ENCODE results near the gene ARHGEF7. TPM values are rescaled to one million over a fixed set of nuclear protein-coding genes. Genes with fewer than 3 reads are reported as not detected.

ARHGEF7 gene
- total and polyA plus RNA-seq, 2 experiments from 2014 or later: 23.6 to 58.9 TPM

- Mint-ChIP-seq H3K27me3 (ENCODE audit: insufficient read depth, low read depth, poor library complexity) (peaks cover 2% of the 10 kb centered on the region), H3K36me3 (ENCODE audit: low read depth) (peaks cover 64% of the 10 kb centered on the region), H3K27ac (no peak overlapping the region), H3K4me3 (no peak overlapping the region), H3K9me3 (no peaks in the 10 kb centered on the region; the same call in 2 of the 3 replicates), H3K4me1 (no peaks in the 10 kb centered on the region)
- Histone ChIP-seq H3K4me1 (ENCODE audit: insufficient read depth) (no peaks in the 10 kb centered on the region), H3K4me3 (no peak overlapping the region), H3K36me3 (ENCODE audit: insufficient read depth) (peaks cover 20% of the 10 kb centered on the region), H4K20me1 (replicated peaks; ENCODE audit: insufficient read depth) (no peaks in the 10 kb centered on the region; the same call in 1 of the 2 replicates), H3K4me2 (no peak overlapping the region), H2AFZ (no peak overlapping the region), H3K79me2 (replicated peaks; ENCODE audit: insufficient read depth) (no peaks in the 10 kb centered on the region), H3K27ac (ENCODE audit: low read depth) (no peak overlapping the region), H3K9me2 (ENCODE audit: insufficient read depth) (no peaks in the 10 kb centered on the region), H3K27me3 (ENCODE audit: insufficient read depth) (no peaks in the 10 kb centered on the region), H3F3A (replicated peaks; ENCODE audit: low read depth) (no peaks in the 10 kb centered on the region)
- TF ChIP-seq POLR2AphosphoS5 (IDR thresholded peaks at IDR 0.05; ENCODE audit: low read depth): no peak
- no peak for TF ChIP-seq JUNB (IDR thresholded peaks at IDR 0.05; ENCODE audit: unreplicated experiment)
- no peak for TF ChIP-seq CREB1 (CRISPR knock-in tag; IDR thresholded peaks at IDR 0.05; ENCODE audit: low read depth)
- no peak for TF ChIP-seq STAT1 (IDR thresholded peaks at IDR 0.05; ENCODE audit: unreplicated experiment)
- TF ChIP-seq, protein P1, sequence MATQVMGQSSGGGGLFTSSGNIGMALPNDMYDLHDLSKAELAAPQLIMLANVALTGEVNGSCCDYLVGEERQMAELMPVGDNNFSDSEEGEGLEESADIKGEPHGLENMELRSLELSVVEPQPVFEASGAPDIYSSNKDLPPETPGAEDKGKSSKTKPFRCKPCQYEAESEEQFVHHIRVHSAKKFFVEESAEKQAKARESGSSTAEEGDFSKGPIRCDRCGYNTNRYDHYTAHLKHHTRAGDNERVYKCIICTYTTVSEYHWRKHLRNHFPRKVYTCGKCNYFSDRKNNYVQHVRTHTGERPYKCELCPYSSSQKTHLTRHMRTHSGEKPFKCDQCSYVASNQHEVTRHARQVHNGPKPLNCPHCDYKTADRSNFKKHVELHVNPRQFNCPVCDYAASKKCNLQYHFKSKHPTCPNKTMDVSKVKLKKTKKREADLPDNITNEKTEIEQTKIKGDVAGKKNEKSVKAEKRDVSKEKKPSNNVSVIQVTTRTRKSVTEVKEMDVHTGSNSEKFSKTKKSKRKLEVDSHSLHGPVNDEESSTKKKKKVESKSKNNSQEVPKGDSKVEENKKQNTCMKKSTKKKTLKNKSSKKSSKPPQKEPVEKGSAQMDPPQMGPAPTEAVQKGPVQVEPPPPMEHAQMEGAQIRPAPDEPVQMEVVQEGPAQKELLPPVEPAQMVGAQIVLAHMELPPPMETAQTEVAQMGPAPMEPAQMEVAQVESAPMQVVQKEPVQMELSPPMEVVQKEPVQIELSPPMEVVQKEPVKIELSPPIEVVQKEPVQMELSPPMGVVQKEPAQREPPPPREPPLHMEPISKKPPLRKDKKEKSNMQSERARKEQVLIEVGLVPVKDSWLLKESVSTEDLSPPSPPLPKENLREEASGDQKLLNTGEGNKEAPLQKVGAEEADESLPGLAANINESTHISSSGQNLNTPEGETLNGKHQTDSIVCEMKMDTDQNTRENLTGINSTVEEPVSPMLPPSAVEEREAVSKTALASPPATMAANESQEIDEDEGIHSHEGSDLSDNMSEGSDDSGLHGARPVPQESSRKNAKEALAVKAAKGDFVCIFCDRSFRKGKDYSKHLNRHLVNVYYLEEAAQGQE (IDR thresholded peaks at IDR 0.05; ENCODE audit: unreplicated experiment): no peak
- no peak for TF ChIP-seq ZNF114 (CRISPR knock-in tag; IDR thresholded peaks at IDR 0.05)
- ATAC-seq (no peak), DNase-seq (ENCODE audit: low spot score) (no peak)
These were observed 167.9 kb downstream of the ARHGEF7 start for GRCh38 chr13:111282997-111283396.

- Histone ChIP-seq H3K4me3 (no peak overlapping the region), H3K79me2 (replicated peaks; ENCODE audit: insufficient read depth) (no peaks in the 10 kb centered on the region), H3K27ac (ENCODE audit: low read depth) (no peak overlapping the region), H3K27me3 (ENCODE audit: insufficient read depth) (no peaks in the 10 kb centered on the region), H3K4me1 (ENCODE audit: insufficient read depth) (no peaks in the 10 kb centered on the region), H3K9me2 (ENCODE audit: insufficient read depth) (no peaks in the 10 kb centered on the region), H2AFZ (no peak overlapping the region), H3K4me2 (no peak overlapping the region), H4K20me1 (replicated peaks; ENCODE audit: insufficient read depth) (no peaks in the 10 kb centered on the region; the same call in 1 of the 2 replicates), H3K36me3 (ENCODE audit: insufficient read depth) (peaks cover 20% of the 10 kb centered on the region), H3F3A (replicated peaks; ENCODE audit: low read depth) (no peaks in the 10 kb centered on the region)
- Mint-ChIP-seq H3K27me3 (ENCODE audit: insufficient read depth, low read depth, poor library complexity) (peaks cover 2% of the 10 kb centered on the region), H3K27ac (no peak overlapping the region), H3K4me1 (no peaks in the 10 kb centered on the region), H3K4me3 (no peak overlapping the region), H3K9me3 (no peaks in the 10 kb centered on the region; the same call in 2 of the 3 replicates), H3K36me3 (ENCODE audit: low read depth) (peaks cover 62% of the 10 kb centered on the region)
- ATAC-seq (no peak), DNase-seq (ENCODE audit: low spot score) (no peak)
- no peak for TF ChIP-seq NANOG (IDR thresholded peaks at IDR 0.05; ENCODE audit: borderline replicate concordance)
- TF ChIP-seq CTCF (conservative IDR thresholded peaks at IDR 0.05; ENCODE audit: low read depth in 2 of 2): no peak
- TF ChIP-seq CREB1 (CRISPR knock-in tag; IDR thresholded peaks at IDR 0.05; ENCODE audit: low read depth): no peak
- TF ChIP-seq, protein P1 (IDR thresholded peaks at IDR 0.05; ENCODE audit: unreplicated experiment): no peak
- TF ChIP-seq ZNF331 (CRISPR knock-in tag; IDR thresholded peaks at IDR 0.05; ENCODE audit: low read depth): no peak
- TF ChIP-seq, protein P2, sequence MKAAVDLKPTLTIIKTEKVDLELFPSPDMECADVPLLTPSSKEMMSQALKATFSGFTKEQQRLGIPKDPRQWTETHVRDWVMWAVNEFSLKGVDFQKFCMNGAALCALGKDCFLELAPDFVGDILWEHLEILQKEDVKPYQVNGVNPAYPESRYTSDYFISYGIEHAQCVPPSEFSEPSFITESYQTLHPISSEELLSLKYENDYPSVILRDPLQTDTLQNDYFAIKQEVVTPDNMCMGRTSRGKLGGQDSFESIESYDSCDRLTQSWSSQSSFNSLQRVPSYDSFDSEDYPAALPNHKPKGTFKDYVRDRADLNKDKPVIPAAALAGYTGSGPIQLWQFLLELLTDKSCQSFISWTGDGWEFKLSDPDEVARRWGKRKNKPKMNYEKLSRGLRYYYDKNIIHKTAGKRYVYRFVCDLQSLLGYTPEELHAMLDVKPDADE (IDR thresholded peaks at IDR 0.05): no peak
- no peak for TF ChIP-seq ZNF114 (CRISPR knock-in tag; IDR thresholded peaks at IDR 0.05)
- TF ChIP-seq STAT1 (IDR thresholded peaks at IDR 0.05; ENCODE audit: unreplicated experiment): no peak
- no peak for TF ChIP-seq JUNB (IDR thresholded peaks at IDR 0.05; ENCODE audit: unreplicated experiment)
- no peak for TF ChIP-seq EZH2phosphoT487 (IDR thresholded peaks at IDR 0.05; ENCODE audit: unreplicated experiment)
- no peak for TF ChIP-seq EZH2 (IDR thresholded peaks at IDR 0.05; ENCODE audit: low read depth, unreplicated experiment)
These were observed 168.3 kb downstream of the ARHGEF7 start for GRCh38 chr13:111283457-111283856.

Data from GM23338 (cell line).